ENCODE measurements around the gene SPO11.

Gene SPO11

DNA sequence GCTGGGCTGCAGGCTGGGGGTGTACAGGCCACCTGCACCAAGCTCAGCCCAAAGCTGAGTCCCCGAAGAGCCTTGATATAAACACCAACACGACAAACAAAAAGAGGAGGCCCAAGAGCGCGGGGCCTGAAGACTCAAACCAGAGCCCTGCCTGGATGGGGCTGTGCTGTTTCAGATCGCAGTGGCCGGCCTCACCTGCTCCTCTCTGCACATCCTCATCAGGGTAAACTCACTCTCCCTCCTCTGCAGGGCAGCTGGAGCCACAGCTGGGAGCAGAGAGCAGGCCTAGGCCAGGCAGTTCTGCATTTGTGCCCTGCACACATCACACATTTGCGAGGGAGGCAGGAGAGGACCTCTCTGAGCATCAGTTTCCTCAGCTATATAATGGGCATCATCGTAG is 57.9 kb downstream of the SPO11 start:
- Histone ChIP-seq H3K9ac (no peak overlapping the region), H4K20me1 (peaks cover 5% of the 10 kb centered on the region), H3K9me3 (no peaks in the 10 kb centered on the region), H3K4me1 (peaks cover 35% of the 10 kb centered on the region), H3K36me3 (peaks cover 30% of the 10 kb centered on the region; the same call in 1 of the 2 replicates), H3K27me3 (no peaks in the 10 kb centered on the region), H3K4me2 (no peak overlapping the region), H3K4me3 (no peak overlapping the region), H3K27ac (no peak overlapping the region)
- no peak for TF ChIP-seq Cebpa-rat (IDR thresholded peaks at IDR 0.05)

DNA sequence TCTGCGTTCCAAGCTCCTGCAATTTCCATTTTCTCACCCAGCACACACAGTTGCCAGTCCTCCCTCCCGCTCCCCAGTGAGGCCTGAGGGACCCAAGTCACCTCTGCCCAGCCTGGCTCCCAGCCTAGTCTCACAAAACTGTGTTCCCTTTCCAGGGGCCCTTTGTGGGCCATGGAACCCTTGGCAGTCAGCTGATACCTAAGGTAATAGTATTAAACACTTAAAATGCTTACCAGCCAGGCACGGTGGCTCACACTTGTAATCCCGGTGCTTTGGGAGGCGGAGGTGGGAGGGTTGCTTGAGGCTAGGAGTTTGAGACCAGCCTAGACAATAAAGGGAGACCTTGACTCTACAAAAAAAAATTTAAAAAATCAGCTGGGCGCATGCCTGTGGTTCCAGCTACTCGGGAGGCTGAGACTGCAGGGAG is 58.4 kb downstream of the SPO11 start:
- Histone ChIP-seq H3K4me2 (no peak overlapping the region), H3K27me3 (no peaks in the 10 kb centered on the region), H4K20me1 (peaks cover 10% of the 10 kb centered on the region), H3K4me3 (no peak overlapping the region), H3K27ac (no peak overlapping the region), H3K9ac (no peak overlapping the region), H3K9me3 (no peaks in the 10 kb centered on the region), H3K36me3 (peaks cover 30% of the 10 kb centered on the region), H3K4me1 (peaks cover 38% of the 10 kb centered on the region)
- TF ChIP-seq Cebpa-rat (IDR thresholded peaks at IDR 0.05): no peak

DNA sequence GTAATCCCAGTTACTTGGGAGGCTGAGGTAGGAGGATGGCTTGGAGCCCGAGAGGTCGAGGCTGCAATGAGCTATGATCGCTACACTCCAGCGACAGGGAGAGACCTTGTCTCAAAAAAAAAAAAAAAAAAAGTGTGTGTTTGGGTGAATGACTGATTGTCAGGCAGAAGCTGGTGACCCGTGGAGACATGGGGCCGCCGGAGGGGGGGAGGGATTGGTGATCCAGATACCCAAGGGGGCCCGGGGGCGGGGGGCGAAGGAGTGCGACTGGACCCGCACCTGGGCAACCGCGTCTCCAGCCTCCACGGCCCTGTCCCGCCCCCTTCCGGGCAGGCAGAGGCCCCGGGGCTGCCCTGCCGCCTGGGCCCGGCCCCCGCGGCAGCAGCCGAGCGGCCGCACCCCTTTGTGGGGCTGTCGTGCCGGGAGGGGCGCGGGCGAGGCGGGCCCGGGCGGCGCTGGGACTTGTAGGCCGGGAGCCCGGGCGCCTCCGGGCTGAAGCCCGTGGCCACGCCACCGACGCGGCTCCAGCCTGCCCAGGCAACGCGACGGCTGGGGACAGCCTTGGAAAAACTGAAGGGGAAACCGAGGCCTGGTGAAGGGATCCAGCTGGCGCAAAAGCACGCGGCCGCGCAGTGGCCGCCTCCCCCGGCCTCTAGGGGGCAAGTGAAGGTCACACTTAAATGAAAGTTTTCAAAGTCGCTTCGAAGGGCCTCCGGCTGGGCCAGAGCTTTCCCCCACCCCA is 59.5 kb downstream of the SPO11 start:
- H3K4me3 ChIP-seq: peak overlapping the region; percentile 97
- no peaks in the 10 kb centered on the region for H3K9me3 ChIP-seq

DNA sequence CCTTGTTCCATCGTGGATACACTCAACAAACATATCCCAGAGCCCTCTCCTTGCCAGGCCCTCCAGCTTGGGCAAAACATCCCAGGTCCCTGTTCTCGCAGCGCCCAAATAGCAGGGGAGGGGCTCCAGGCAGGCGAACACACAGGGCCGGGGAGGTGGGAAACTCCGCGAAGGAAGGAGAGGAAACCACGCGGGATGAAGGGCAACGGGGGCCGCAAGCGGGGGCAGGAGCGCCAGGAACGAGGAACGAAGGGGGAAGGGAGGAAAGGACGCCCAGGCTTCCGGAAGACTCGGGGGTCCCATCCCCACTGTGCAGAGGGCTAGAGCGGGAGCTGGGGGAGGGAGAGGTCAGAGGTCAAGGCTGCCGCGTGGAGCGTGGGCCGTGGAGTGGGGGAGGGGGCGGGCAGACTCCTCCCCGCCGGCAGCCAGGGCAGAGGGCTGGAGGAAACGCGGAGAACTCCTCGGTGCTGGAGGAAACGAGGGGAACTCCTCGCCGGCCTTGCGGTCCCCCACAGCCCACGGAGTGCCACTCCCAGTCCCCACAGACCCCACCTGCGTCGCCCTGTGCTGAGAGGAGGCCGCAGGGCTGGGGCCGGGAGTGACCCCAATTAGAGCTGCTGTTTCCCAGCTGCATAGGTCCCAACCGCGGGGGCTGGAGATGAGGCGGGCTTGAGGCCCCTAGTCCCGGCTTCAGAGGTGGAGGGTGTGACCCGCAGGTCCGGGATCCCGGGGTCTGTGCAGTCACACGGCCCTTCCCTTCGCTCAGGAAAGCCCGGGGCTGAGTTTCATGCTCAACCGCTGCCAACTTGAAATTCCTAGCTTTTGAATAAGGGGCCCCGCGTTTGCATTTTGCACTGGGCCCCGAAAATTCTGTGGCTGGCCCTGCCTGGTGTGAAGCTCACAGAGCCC is 60.3 kb downstream of the SPO11 start:
- Histone ChIP-seq H3K27me3 (no peaks in the 10 kb centered on the region), H3K9me3 (no peaks in the 10 kb centered on the region), H3K4me1 (peaks cover 57% of the 10 kb centered on the region), H3K9ac (peak overlapping the region; percentile 85), H3K4me2 (peak overlapping the region; percentile 95), H3K27ac (peak overlapping the region; percentile 94), H3K36me3 (peaks cover 37% of the 10 kb centered on the region), H4K20me1 (peaks cover 30% of the 10 kb centered on the region), H3K4me3 (peak overlapping the region; percentile 97)
- TF ChIP-seq Cebpa-rat (IDR thresholded peaks at IDR 0.05): no peak

More for the DNA sequence above, 59.5 kb downstream of the SPO11 start:
- Histone ChIP-seq H3K4me1 (peaks cover 49% of the 10 kb centered on the region), H3K27ac (peak overlapping the region; percentile 94), H3K27me3 (no peaks in the 10 kb centered on the region), H3K9ac (peak overlapping the region; percentile 85), H3K4me2 (peak overlapping the region; percentile 95), H3K36me3 (peaks cover 37% of the 10 kb centered on the region), H4K20me1 (peaks cover 22% of the 10 kb centered on the region)
- TF ChIP-seq Cebpa-rat (IDR thresholded peaks at IDR 0.05): no peak

DNA sequence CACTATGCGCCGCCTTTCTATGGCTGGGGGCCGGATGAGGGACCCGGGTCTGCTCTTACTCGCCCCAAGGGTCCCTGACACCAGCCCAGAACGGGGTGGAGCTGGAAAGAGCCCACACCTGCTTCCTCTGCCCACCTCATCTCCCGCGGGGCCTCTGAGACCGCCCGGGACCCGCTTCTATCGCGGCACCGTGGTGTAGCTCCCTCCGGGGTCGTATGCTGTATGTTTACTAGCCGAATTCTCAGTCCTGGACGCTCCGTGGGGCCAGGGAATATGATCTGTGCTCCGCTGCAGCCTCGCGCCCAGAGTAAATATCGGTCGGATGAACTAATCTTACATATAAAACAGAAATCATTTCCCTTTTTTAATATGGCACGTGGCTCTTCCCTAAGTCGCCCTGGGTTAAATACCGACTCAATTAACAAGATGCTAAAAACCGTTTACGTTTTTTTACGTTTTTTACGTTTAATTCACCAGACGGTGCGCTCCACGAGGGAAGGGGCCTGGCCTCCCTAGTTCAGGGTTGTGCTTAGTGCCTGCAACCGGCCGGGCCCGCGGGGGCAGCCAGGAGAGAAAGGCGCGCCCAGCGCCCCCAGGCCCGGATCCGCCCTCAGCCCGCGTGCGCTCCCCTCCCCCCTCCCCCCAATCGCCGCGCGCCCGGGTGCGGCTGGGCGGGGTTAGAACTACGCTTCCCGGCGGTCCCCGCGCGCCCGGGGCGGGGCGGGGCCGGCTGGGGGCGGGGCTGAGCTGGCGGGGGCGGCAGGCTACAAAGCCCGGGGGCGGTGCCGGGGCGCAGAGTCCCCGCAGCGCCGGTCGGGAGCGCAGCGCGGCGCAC is 61.2 kb downstream of the SPO11 start, which contains the start of gene RBM38:
Gene RBM38, plus strand, starts transcription at position 793 of the 835 bp plus-strand sequence. CDS start 186 bp downstream, outside the sequence.
- Histone ChIP-seq H3K9ac (peak within 1 kb of the TSS; percentile 97), H3K9me3 (no peaks in the 10 kb centered on the region), H3K27ac (peak within 1 kb of the TSS; percentile 96), H3K4me3 (peak within 1 kb of the TSS; percentile 97), H3K4me1 (peaks cover 66% of the 10 kb centered on the region), H4K20me1 (peaks cover 39% of the 10 kb centered on the region), H3K36me3 (peaks cover 37% of the 10 kb centered on the region), H3K27me3 (no peaks in the 10 kb centered on the region), H3K4me2 (peak within 1 kb of the TSS; percentile 99)
- TF ChIP-seq Cebpa-rat (IDR thresholded peaks at IDR 0.05): no peak

DNA sequence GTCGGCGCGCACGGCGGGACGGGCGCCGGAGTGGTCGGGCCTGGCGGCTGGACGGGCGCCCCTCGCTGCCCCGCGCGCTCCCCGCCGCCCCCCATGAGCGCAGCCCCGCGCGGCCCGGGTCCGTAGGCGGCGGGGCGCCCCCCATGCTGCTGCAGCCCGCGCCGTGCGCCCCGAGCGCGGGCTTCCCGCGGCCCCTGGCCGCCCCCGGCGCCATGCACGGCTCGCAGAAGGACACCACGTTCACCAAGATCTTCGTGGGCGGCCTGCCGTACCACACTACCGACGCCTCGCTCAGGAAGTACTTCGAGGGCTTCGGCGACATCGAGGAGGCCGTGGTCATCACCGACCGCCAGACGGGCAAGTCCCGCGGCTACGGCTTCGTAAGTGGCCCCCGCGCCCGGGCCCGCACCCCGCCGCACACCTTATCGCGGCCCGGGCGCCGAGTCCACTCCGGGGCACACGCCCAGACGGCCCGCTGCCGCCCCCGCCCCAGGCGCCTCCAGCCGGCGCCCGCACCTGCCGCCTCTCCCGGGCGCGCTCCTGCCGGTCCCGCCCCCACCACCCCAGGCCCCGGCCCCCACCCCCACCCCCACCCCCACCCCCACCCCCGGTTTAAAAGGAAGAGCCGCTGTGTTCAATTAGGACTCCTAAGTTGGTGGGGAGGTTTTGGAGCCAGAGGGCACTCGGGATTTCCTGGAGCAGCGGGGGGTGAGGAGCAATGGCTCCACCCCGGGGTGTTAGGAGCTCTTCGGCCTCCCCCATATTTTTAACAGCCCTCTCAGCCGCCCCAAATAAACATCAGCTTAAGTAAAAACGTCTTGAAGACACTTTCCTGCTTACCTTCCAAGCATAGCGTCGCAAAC is 62.1 kb downstream of the SPO11 start:
- H4K20me1 ChIP-seq: peaks cover 48% of the 10 kb centered on the region

DNA sequence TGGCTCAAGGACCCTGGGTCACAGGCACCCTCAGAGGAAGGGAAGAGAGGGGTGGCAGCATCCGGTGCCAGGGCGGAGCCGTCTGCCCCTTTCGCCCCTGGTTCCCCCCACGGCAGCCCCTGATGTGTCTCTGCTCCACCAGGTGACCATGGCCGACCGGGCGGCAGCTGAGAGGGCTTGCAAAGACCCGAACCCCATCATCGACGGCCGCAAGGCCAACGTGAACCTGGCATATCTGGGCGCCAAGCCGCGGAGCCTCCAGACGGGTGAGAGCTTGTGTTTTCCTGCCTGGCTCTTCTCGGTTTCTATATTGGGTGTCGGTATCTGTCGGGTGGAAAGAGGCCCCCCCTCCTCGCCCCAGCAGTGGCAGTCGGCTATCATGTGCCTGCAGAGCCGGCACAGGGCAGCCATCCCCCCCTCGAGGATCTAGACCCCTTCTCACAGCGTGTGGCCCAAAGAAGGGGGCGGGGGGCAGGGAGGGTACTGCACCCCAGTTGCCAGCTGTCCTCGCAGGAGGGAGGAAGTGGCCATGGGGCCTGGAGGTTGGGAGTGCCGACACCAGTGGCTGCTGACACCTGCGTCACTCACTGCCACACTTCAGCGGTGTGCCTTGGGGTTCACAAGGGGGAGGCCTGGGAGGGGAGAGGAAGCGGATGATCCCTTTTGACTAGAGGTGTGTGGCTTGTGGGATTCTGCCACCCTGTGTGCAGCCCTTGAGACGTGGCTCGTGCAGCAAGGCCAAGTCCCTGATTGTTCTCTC is 63.1 kb downstream of the SPO11 start:
- TF ChIP-seq Cebpa-rat (IDR thresholded peaks at IDR 0.05): no peak
- Histone ChIP-seq H3K9ac (peak overlapping the region; percentile 97), H3K9me3 (no peaks in the 10 kb centered on the region), H3K36me3 (peaks cover 48% of the 10 kb centered on the region), H4K20me1 (peaks cover 58% of the 10 kb centered on the region), H3K4me1 (peaks cover 81% of the 10 kb centered on the region), H3K4me3 (peak overlapping the region; percentile 97), H3K27ac (peak overlapping the region; percentile 96), H3K4me2 (peak overlapping the region; percentile 99), H3K27me3 (no peaks in the 10 kb centered on the region)

More for the DNA sequence above, 62.1 kb downstream of the SPO11 start:
- Histone ChIP-seq H3K9me3 (no peaks in the 10 kb centered on the region), H3K27ac (peak overlapping the region; percentile 96), H3K9ac (peak overlapping the region; percentile 97), H3K4me1 (peaks cover 75% of the 10 kb centered on the region), H3K4me3 (peak overlapping the region; percentile 97), H3K27me3 (no peaks in the 10 kb centered on the region), H3K36me3 (peaks cover 38% of the 10 kb centered on the region), H3K4me2 (peak overlapping the region; percentile 99)
- TF ChIP-seq Cebpa-rat (IDR thresholded peaks at IDR 0.05): no peak

All from BLaER1 (cell line).